RWPE1 (cell line): ENCODE results near the gene FLOT2.

Source experiments
- CTCF ChIA-PET: fragments of 350-600 bp; sonication (Branson Sonifier 250); formaldehyde crosslinking; extraction: SDS; loops from one replicate; lab custom pipeline; 2021; lab: Yijun Ruan, JAX
- POLR2A ChIA-PET: fragments of 400-600 bp; formaldehyde crosslinking; extraction: SDS; loops from one replicate; lab custom pipeline; 2020; ENCODE audit warnings: antibody characterized with exemption; ENCODE audit not compliant: low non-redundant PET; lab: Yijun Ruan, JAX
- DNase-seq: peaks from one replicate; pipeline ENCODE4 v3.0.0; 2012; ENCODE audit warnings: low spot score
- H3K27ac ChIP-seq: fragments of 450-650 bp; 2 replicates; pipeline ENCODE4 v1.5.1; 2017
- TF ChIP-seq, protein P1 (sequence below): fragments of 450-650 bp; conservative IDR thresholded peaks from 2 replicates; pipeline ENCODE4 v1.5.1; 2017; ENCODE audit warnings: low read depth, mild to moderate bottlenecking

The FLOT2 gene

DNA sequence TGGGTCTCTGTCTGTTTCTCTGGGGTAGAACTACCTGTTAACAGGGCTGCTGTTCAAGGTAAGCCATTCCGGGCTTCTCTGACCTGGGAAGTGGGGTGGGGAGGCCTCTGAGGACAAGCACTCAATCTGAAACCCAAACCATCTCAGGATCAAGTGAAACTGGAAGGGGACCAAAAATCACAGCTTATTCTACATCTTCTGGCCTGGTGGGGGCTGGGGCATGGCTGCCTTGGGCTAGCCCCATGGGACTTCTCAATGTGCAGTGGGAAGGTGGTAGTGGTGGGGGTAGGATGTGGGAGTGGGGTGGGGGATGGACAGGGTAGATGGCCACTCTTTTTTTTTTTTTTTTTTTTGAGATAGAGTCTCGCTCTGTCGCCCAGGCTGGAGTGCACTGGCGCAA is 5.5 kb downstream of the FLOT2 start:
- ChIA-PET CTCF (interaction anchor here (0.6 kb wide), 1 partner anchor 161 kb away, joined by 4 read pairs; no protein-coding TSS in a partner anchor), POLR2A (no interaction called here)
- DNase-seq: no peak
- H3K27ac ChIP-seq: peak overlapping the region; percentile 99
- TF ChIP-seq, protein P1, sequence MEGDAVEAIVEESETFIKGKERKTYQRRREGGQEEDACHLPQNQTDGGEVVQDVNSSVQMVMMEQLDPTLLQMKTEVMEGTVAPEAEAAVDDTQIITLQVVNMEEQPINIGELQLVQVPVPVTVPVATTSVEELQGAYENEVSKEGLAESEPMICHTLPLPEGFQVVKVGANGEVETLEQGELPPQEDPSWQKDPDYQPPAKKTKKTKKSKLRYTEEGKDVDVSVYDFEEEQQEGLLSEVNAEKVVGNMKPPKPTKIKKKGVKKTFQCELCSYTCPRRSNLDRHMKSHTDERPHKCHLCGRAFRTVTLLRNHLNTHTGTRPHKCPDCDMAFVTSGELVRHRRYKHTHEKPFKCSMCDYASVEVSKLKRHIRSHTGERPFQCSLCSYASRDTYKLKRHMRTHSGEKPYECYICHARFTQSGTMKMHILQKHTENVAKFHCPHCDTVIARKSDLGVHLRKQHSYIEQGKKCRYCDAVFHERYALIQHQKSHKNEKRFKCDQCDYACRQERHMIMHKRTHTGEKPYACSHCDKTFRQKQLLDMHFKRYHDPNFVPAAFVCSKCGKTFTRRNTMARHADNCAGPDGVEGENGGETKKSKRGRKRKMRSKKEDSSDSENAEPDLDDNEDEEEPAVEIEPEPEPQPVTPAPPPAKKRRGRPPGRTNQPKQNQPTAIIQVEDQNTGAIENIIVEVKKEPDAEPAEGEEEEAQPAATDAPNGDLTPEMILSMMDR: no peak

DNA sequence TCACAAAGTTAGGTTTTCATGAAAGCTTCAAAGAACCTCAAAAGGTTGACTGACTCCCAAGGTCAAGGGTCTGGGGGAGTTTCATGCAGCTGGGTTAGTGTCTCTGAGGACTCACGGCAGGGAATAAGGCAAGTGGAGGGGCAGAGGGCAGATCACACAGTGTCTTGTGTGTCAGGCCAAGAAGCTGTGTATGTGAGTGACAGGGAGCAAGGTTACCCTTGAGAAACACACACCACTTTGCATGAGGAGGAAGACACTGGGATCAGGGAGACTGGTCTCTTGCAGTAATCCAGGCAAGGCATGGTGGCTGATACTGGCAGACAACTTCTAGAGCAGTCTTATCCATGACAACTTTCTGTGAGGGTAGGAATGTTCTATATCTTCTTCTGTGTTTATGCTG is 6.3 kb downstream of the FLOT2 start:
- H3K27ac ChIP-seq: peak overlapping the region; percentile 99
- TF ChIP-seq, protein P1: no peak
- no peak for DNase-seq
- POLR2A ChIA-PET: no interaction called here
- CTCF ChIA-PET: interaction anchor here (0.7 kb wide), 1 partner anchor 87 kb away, joined by 3 read pairs; no protein-coding TSS in a partner anchor

DNA sequence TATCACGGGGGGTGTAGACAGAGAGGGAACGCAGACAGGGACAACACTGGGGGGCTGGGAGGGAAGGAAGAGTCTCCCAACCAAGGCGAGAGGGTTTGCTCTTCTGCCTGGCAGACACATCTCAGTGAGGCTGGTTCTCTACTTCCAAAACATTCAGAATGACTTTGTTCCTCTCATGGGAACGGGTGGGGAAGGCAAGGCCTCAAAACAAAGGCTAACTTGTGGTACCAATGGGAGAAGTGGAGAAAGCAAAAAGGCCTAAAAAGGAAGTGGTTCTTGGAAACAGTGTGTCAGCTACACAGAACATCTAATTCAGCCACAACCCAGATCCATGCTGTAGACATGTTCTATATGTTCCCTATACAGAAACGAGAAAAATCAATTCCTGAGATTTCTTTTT is 7.5 kb downstream of the FLOT2 start:
- DNase-seq: no peak
- peak overlapping the region; percentile 99 for H3K27ac ChIP-seq
- TF ChIP-seq, protein P1: no peak
- CTCF ChIA-PET: no interaction called here
- POLR2A ChIA-PET: no interaction called here

DNA sequence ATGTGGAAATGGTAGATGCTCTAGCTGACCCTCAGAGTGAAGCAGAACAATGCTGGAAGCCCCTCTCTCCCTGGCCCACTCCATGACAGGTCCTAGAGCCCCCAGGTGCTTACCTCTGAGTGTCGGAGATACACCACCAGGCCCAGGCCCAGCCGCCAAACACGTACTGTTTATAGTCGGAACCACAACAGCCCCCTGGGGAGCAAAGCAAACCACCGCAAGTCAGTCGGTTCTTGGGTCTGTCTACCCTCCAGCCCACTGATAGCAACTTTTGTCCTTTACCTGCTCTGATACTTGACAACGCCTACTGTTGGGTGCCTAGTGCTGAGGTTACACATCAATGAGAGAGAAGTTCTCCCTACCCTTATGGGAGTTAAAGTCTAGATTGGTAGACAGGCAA is 8.7 kb downstream of the FLOT2 start:
- TF ChIP-seq, protein P1: no peak
- peak overlapping the region; percentile 99; the same call in 1 of the 2 replicates for H3K27ac ChIP-seq
- POLR2A ChIA-PET: no interaction called here
- DNase-seq: no peak
- CTCF ChIA-PET: interaction anchor here (0.5 kb wide), 1 partner anchor 125 kb away, joined by 3 read pairs; no protein-coding TSS in a partner anchor

DNA sequence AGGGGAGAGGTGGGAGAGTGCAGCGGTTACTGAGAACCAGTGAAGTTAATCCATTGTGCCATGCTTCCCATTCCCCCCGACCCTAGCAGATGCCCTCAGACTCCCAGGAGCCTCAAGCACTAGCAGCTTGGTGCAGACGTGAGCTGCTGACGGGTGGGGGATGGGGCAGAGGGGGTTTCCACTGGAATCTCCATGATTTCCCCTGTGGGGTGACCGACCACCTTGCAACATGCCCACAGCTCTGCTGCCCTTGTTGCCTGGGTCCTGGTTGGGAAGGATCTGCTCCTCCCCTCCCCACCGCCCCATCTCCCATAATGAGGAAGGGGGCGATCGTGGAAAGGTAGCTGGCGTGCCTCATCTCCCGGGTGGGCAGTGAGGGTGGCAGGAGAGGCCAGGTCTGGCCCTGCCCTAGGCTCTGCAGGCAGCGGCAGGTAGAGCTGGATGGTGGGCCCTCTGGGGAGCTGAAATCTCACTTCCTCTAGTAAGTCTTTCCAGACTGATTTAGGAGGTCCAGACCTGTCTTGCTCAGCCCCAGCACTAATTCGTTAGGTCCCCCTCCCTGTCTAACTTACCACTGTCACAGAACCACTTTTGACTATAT is 9.6 kb downstream of the FLOT2 start:
- peak overlapping the region; percentile 54 for H3K27ac ChIP-seq
- CTCF ChIA-PET: no interaction called here
- POLR2A ChIA-PET: no interaction called here
- DNase-seq: no peak
- TF ChIP-seq, protein P1: no peak

DNA sequence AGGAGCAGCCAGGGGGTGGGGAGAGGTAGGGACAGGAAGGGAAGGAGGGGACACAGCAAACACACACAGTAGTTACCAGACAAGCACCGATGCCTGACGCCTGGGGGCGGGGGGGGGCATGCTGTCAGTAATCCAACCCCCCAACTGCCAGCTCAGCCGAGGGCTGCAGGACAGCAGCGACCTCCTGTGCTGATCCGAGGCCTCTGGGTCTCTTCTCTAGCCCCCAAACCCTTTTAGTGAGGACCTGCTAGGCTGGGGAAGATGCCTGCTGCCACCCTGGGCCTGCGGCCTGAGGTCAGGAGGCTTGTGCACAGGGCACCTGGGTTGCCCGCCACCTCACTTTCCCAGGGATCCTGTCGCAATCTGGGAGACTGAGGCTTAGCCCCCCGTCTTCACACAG is 11.6 kb downstream of the FLOT2 start:
- TF ChIP-seq, protein P1: no peak
- ChIA-PET POLR2A (interaction anchor here (0.6 kb wide), 1 partner anchor 60 kb away, joined by 3 read pairs; no protein-coding TSS in a partner anchor), CTCF (no interaction called here)
- DNase-seq: no peak
- H3K27ac ChIP-seq: peak overlapping the region; percentile 54
